ENCODE measurements around the gene PXT1. TPM values are rescaled to one million over a fixed set of nuclear protein-coding genes. Genes with fewer than 3 reads are reported as not detected.

The PXT1 gene
- polyA plus RNA-seq, 1 donor (not counting 4 experiments of a cell fraction or from before 2014, with no cell fraction given): 0.08 TPM

GRCh38 chr6:36386495-36387439, 55.9 kb downstream of the PXT1 start:
- Histone ChIP-seq H3K4me1 (ENCODE audit: control insufficient read depth, extremely low read depth, insufficient read depth, low read length) (peaks cover 12% of the 10 kb centered on the region), H3K4me2 (ENCODE audit: control insufficient read depth, extremely low read depth, insufficient read depth, low read depth, low read length) (peak overlapping the region; percentile 97), H4K20me1 (ENCODE audit: control insufficient read depth, extremely low read depth, insufficient read depth, low read length) (no peaks in the 10 kb centered on the region), H3K27me3 (ENCODE audit: control insufficient read depth, extremely low read depth, insufficient read depth, low read length) (peaks cover 16% of the 10 kb centered on the region), H2AFZ (ENCODE audit: control insufficient read depth, low read length) (peak overlapping the region; percentile 99), H3K79me2 (ENCODE audit: control insufficient read depth, insufficient read depth, low read length) (no peaks in the 10 kb centered on the region), H3K9me1 (ENCODE audit: control insufficient read depth, extremely low read depth, insufficient read depth, low read length) (no peaks in the 10 kb centered on the region), H3K9me3 (ENCODE audit: control insufficient read depth, low read depth, low read length) (no peaks in the 10 kb centered on the region), H3K4me3 (ENCODE audit: control insufficient read depth in 2 of 3, extremely low read depth in 1 of 3, insufficient read depth in 2 of 3, low read depth in 1 of 3, low read length in 3 of 3) (peak overlapping the region; percentile 44 to 87 (median 81)), H3K9ac (ENCODE audit: control insufficient read depth, extremely low read depth, insufficient read depth, low read length) (peak overlapping the region; percentile 73), H3K36me3 (ENCODE audit: control insufficient read depth in 2 of 2, extremely low read depth in 1 of 2, insufficient read depth in 2 of 2, low read length in 2 of 2) (no peaks in the 10 kb centered on the region), H3K27ac (ENCODE audit: control insufficient read depth, insufficient read depth, low read length) (no peak overlapping the region)
- DNase-seq (ENCODE audit: low read depth, low spot score): no peak
- dilution Hi-C loops (cut with MboI; ENCODE audit: extremely low pct_ligation_motif_present, low sequenced_read_pairs): no loop called here
- TF ChIP-seq EZH2 (IDR thresholded peaks at IDR 0.05; ENCODE audit: low read length) (no peak), CTCF (optimal IDR thresholded peaks at IDR 0.05 in 1 of 3, IDR thresholded peaks at IDR 0.05 in 1 of 3, conservative IDR thresholded peaks at IDR 0.05 in 1 of 3; ENCODE audit: extremely low read depth in 1 of 3, insufficient read depth in 2 of 3, low read length in 3 of 3) (peak in 1 of 3 experiments; percentile 10)
- no peak for FAIRE-seq

GRCh38 chr6:36384095-36384494, 58.6 kb downstream of the PXT1 start:
- no peaks in the 10 kb centered on the region for H4K20me1 ChIP-seq (ENCODE audit: control insufficient read depth, extremely low read depth, insufficient read depth, low read length)
- DNase-seq (ENCODE audit: low read depth, low spot score) (no peak), FAIRE-seq (no peak)
- H3K4me3 ChIP-seq (ENCODE audit: control insufficient read depth in 2 of 3, extremely low read depth in 1 of 3, insufficient read depth in 2 of 3, low read depth in 1 of 3, low read length in 3 of 3): no peak overlapping the region
- no peak overlapping the region for H3K27ac ChIP-seq (ENCODE audit: control insufficient read depth, insufficient read depth, low read length)
- H2AFZ ChIP-seq (ENCODE audit: control insufficient read depth, low read length): no peak overlapping the region
- H3K4me2 ChIP-seq (ENCODE audit: control insufficient read depth, extremely low read depth, insufficient read depth, low read depth, low read length): no peak overlapping the region
- dilution Hi-C loops (cut with MboI; ENCODE audit: extremely low pct_ligation_motif_present, low sequenced_read_pairs): no loop called here
- no peak overlapping the region for H3K9ac ChIP-seq (ENCODE audit: control insufficient read depth, extremely low read depth, insufficient read depth, low read length)
- H3K27me3 ChIP-seq (ENCODE audit: control insufficient read depth, extremely low read depth, insufficient read depth, low read length): peaks cover 16% of the 10 kb centered on the region
- no peaks in the 10 kb centered on the region for H3K36me3 ChIP-seq (ENCODE audit: control insufficient read depth in 2 of 2, extremely low read depth in 1 of 2, insufficient read depth in 2 of 2, low read length in 2 of 2)
- H3K4me1 ChIP-seq (ENCODE audit: control insufficient read depth, extremely low read depth, insufficient read depth, low read length): peaks cover 12% of the 10 kb centered on the region
- H3K9me3 ChIP-seq (ENCODE audit: control insufficient read depth, low read depth, low read length): no peaks in the 10 kb centered on the region
- no peaks in the 10 kb centered on the region for H3K79me2 ChIP-seq (ENCODE audit: control insufficient read depth, insufficient read depth, low read length)
- no peaks in the 10 kb centered on the region for H3K9me1 ChIP-seq (ENCODE audit: control insufficient read depth, extremely low read depth, insufficient read depth, low read length)
- TF ChIP-seq EZH2 (IDR thresholded peaks at IDR 0.05; ENCODE audit: low read length) (no peak), CTCF (optimal IDR thresholded peaks at IDR 0.05 in 1 of 3, IDR thresholded peaks at IDR 0.05 in 1 of 3, conservative IDR thresholded peaks at IDR 0.05 in 1 of 3; ENCODE audit: extremely low read depth in 1 of 3, insufficient read depth in 2 of 3, low read length in 3 of 3) (no peak)

Measured in keratinocyte (primary cell).